SK-N-SH (cell line): ENCODE measurements around the gene DMKN.

Source experiments
- CTCF ChIP-seq: fragments of 200-600 bp; sonication (generic); IDR thresholded peaks from 2 replicates; pipeline ENCODE4 v1.6.1; 2017; ENCODE audit warnings: antibody characterized with exemption, mild to moderate bottlenecking, moderate library complexity
- POLR2AphosphoS5 ChIP-seq: IDR thresholded peaks from 2 replicates; pipeline ENCODE4 v1.6.1; 2012; ENCODE audit warnings: low read depth, low read length
- TEAD4 ChIP-seq: IDR thresholded peaks from 2 replicates; pipeline ENCODE4 v1.4.0; 2012; ENCODE audit warnings: mild to moderate bottlenecking, borderline replicate concordance; ENCODE audit not compliant: insufficient read depth
- TF ChIP-seq, protein P1 (sequence below): IDR thresholded peaks from 2 replicates; pipeline ENCODE4 v1.4.0; 2012; ENCODE audit warnings: low read depth, borderline replicate concordance

GRCh38 chr19:35517342-35517741 is 3.9 kb upstream of the DMKN start:
- TF ChIP-seq TEAD4 = no peak
- TF ChIP-seq, protein P1, sequence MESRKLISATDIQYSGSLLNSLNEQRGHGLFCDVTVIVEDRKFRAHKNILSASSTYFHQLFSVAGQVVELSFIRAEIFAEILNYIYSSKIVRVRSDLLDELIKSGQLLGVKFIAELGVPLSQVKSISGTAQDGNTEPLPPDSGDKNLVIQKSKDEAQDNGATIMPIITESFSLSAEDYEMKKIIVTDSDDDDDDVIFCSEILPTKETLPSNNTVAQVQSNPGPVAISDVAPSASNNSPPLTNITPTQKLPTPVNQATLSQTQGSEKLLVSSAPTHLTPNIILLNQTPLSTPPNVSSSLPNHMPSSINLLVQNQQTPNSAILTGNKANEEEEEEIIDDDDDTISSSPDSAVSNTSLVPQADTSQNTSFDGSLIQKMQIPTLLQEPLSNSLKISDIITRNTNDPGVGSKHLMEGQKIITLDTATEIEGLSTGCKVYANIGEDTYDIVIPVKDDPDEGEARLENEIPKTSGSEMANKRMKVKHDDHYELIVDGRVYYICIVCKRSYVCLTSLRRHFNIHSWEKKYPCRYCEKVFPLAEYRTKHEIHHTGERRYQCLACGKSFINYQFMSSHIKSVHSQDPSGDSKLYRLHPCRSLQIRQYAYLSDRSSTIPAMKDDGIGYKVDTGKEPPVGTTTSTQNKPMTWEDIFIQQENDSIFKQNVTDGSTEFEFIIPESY = no peak
- TF ChIP-seq POLR2AphosphoS5 = no peak
- no peak for TF ChIP-seq CTCF
